Activated CD8-positive, alpha-beta memory T cell treated with anti-CD3 and anti-CD28 coated beads, Interleukin-2, amount 10 ng/mL, durations not matched to agents 7 days and 5 days (primary cell): ENCODE data around the gene PPP2R3B. TPM values are rescaled to one million over a fixed set of nuclear protein-coding genes. Genes with fewer than 3 reads are reported as not detected.
"Not testable (repeated sequence)": the region's sequence is repeated elsewhere in the genome, so short reads cannot be mapped to it uniquely, and the experiment has no call there.

ENCODE experiments used
- ATAC-seq: fragments of 150-1000 bp; cut with Tn5 transposase; one replicate; pipeline ENCODE4 v1.10.0; 2021; ENCODE audit warnings: moderate library complexity
- CTCF ChIA-PET: fragments of 350-600 bp; sonication (Branson Sonifier 250); formaldehyde crosslinking; loops from one replicate; lab custom pipeline; 2021; ENCODE audit warnings: antibody characterized with exemption; lab: Charles Lee
- DNase-seq: peaks from one replicate; pipeline ENCODE4 v3.0.0-alpha.2; 2020
- H3K27ac Mint-ChIP-seq: one replicate; pipeline ENCODE4 v1.8.0; 2021; ENCODE audit warnings: mild to moderate bottlenecking, mixed read lengths
- H3K27me3 Mint-ChIP-seq: one replicate; pipeline ENCODE4 v1.8.0; 2021; ENCODE audit warnings: mixed read lengths
- H3K36me3 Mint-ChIP-seq: one replicate; pipeline ENCODE4 v1.8.0; 2021; ENCODE audit warnings: mild to moderate bottlenecking, mixed read lengths
- H3K4me1 Mint-ChIP-seq: one replicate; pipeline ENCODE4 v1.8.0; 2021; ENCODE audit warnings: mixed read lengths
- H3K4me3 Mint-ChIP-seq: one replicate; pipeline ENCODE4 v1.8.0; 2021; ENCODE audit warnings: mild to moderate bottlenecking, moderate library complexity, mixed read lengths
- H3K9me3 Mint-ChIP-seq: one replicate; pipeline ENCODE4 v1.8.0; 2022; ENCODE audit warnings: low read depth, mixed read lengths
- total RNA-seq, 2 experiments: library from RNA; stranded (reverse); gene quantifications; one replicate each; pipeline ENCODE4 v1.2.3, GENCODE V29; 2021

Gene PPP2R3B
- total RNA-seq, 2 experiments from 2014 or later: 31.7 to 45.8 TPM

DNA sequence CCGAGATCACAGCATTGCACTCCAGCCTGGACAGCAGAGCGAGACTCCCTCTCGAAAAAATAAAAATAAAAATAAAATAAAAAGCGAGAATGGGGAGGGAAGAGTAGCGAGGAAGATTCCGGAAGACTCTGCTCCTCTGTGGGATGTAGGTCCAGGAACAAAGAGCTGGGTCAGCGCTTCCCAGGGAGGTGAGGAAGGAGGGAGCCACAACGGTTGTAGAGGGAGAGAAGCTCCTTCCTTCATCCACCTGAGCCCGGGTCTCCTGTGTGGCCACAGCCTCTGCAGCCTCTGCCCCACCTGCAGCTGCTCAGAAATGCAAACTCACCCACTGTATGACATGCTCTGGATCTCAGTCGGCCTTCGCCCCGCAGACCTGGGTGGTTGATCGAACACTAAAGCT lies 3.8 kb upstream of the PPP2R3B start:
- CTCF ChIA-PET: no interaction called here
- Mint-ChIP-seq H3K4me3 (no peak overlapping the region), H3K27ac (no peak overlapping the region), H3K27me3 (peaks cover 4% of the 10 kb centered on the region), H3K9me3 (no peaks in the 10 kb centered on the region), H3K36me3 (peaks cover 3% of the 10 kb centered on the region), H3K4me1 (peaks cover 8% of the 10 kb centered on the region)
- DNase-seq: no peak
- ATAC-seq: no peak

DNA sequence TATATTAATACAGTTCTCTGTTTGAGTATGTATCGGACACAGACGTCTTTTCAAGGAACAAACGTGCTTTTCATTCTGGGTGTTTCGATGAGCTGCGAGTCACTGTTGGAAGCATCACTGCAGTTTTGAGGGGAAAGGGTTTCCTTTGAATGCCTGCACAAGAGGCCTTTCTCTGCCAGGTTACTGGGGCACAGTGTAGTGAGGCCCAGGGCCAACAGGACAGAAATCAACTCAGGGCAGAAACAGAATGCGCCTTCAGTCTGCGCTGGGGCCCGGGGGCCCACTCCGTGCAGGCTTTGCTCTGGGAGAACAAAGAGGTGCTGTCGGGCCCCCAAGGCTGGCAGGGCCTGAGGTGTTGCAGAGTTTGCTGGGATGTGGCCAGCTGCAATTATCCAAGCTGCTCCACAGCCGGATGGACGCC lies 2.3 kb upstream of the PPP2R3B start:
- H3K36me3 Mint-ChIP-seq: peaks cover 3% of the 10 kb centered on the region
- ATAC-seq: no peak
- no peaks in the 10 kb centered on the region for H3K9me3 Mint-ChIP-seq
- no peak overlapping the region for H3K4me3 Mint-ChIP-seq
- peak overlapping the region; percentile 40 for H3K27ac Mint-ChIP-seq
- H3K4me1 Mint-ChIP-seq: peaks cover 10% of the 10 kb centered on the region
- H3K27me3 Mint-ChIP-seq: peaks cover 4% of the 10 kb centered on the region
- CTCF ChIA-PET: no interaction called here
- no peak for DNase-seq

DNA sequence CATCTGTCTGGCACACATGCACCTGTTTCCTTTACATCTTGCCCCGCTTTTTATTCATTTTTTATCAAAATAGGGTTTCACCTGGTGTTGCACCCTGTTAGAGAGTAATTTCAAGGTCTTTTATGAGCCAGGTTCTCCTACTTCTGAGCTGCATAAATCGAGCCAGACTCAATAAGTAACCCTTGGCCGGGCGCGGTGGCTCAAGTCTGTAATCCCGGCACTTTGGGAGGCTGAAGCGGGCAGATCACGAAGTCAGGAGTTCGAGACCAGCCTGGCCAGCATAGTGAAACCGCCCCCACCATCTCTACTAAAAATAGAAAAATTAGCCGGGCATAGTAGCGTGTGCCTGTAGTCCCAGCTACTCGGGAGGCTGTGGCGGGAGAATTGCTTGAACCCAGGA lies 1.0 kb upstream of the PPP2R3B start:
- peaks cover 10% of the 10 kb centered on the region for H3K4me1 Mint-ChIP-seq
- no peaks in the 10 kb centered on the region for H3K9me3 Mint-ChIP-seq
- H3K27ac Mint-ChIP-seq: peak overlapping the region; percentile 95
- DNase-seq (no peak), ATAC-seq (no peak)
- CTCF ChIA-PET: no interaction called here
- peak overlapping the region; percentile 80 for H3K4me3 Mint-ChIP-seq
- H3K27me3 Mint-ChIP-seq: peaks cover 4% of the 10 kb centered on the region
- peaks cover 3% of the 10 kb centered on the region for H3K36me3 Mint-ChIP-seq

DNA sequence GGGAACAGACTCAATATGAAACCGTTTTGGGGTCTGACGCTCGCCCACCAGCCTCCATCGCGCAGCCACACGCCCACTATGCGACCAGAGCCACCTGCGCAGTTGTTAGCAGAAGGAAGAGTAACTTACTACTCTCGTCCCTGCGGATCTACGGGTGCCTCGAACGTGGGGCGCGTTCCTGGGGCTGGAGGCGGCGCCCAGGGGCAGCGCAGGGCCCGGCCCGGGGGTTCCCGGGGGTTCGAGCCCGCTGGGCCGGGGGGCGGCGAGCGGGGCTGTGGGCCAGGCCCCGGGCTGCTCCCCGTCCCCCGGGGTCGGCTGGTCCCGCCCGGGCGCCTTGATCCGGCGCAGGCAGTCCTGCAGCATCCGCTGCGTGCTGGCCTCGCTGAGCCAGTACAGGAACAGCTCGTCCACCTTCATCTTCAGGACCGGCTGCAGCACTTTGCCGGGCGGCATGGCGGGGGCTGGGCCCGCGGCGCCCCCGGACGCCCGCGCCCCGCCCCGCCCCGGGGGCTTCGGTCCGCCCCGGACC lies 404 bp downstream of the PPP2R3B start:
- DNase-seq: peak; percentile 63
- ATAC-seq: peak; percentile 0
- Mint-ChIP-seq H3K36me3 (peaks cover 3% of the 10 kb centered on the region), H3K27ac (peak overlapping the region; percentile 57), H3K4me3 (peak overlapping the region; percentile 62), H3K9me3 (no peaks in the 10 kb centered on the region), H3K27me3 (peaks cover 4% of the 10 kb centered on the region), H3K4me1 (peaks cover 10% of the 10 kb centered on the region)
- CTCF ChIA-PET: no interaction called here

DNA sequence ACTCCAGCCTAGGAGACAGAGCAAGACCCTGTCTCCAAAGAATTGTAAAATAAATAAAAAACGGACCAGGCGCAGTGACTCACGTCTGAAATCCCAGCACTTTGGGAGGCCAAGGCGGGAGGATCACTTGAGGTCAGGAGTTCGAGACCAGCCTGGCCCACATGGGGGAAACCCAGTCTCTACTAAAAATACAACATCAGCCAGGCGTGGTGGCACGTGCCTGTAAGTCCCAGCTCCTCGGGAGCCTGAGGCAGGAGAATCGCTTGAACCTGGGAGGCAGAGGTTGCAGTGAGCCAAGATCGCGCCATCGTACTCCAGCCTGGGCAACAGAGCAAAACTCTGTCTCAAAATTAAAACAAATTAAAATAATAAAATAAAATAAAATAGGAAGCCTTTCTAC lies 971 bp downstream of the PPP2R3B start:
- ATAC-seq, H3K9me3 Mint-ChIP-seq, DNase-seq, H3K27me3 Mint-ChIP-seq, H3K4me1 Mint-ChIP-seq, H3K36me3 Mint-ChIP-seq, CTCF ChIA-PET: not testable (repeated sequence)
- Mint-ChIP-seq H3K27ac (peak overlapping the region; percentile 57), H3K4me3 (peak overlapping the region; percentile 62)

DNA sequence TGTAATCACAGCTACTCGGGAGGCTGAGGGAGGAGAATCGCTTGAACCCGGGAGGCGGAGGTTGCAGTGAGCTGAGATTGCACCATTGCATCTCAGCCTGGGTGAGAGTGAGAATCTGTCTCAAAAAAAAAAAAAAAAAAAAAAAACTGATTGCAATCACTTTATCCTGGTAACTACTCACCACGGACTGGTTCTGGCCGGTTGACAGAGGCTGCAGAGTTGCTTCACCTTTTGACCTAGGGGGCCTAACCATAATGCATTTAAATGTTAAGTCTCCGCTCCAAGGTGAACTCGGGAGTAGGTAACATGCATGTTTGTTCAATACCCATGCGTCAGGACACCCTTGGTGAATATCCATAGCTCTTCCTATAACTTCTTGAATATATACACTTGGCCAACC lies 1.8 kb downstream of the PPP2R3B start:
- Mint-ChIP-seq H3K4me3 (peak overlapping the region; percentile 10), H3K4me1 (peaks cover 10% of the 10 kb centered on the region), H3K9me3 (no peaks in the 10 kb centered on the region), H3K36me3 (peaks cover 3% of the 10 kb centered on the region), H3K27me3 (peaks cover 4% of the 10 kb centered on the region), H3K27ac (no peak overlapping the region)
- ATAC-seq (no peak), DNase-seq (no peak)
- CTCF ChIA-PET: no interaction called here

DNA sequence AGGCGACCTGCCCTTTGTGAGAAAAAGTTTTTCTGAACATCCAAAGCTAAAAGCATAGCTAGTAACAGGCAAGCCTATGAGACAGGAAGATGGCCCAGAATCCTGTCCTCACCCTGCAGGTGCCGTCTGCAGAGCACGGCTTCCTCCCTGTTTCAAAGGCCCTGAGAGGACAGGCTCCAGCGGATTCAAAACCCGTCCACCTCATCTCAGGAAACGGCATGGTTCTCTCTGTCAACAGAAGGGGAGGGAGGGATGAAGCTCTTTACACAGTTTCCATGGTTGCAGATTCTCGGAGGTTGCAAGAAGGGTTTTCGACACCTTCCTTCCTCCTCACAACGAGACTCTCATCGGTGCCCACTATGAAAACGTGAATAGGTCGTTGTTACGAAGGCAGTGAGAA lies 8.3 kb downstream of the PPP2R3B start:
- no peak for DNase-seq
- Mint-ChIP-seq H3K4me3 (no peak overlapping the region), H3K27me3 (peaks cover 18% of the 10 kb centered on the region), H3K4me1 (peaks cover 13% of the 10 kb centered on the region), H3K9me3 (no peaks in the 10 kb centered on the region), H3K36me3 (no peaks in the 10 kb centered on the region), H3K27ac (no peak overlapping the region)
- peak; percentile 42 for ATAC-seq
- CTCF ChIA-PET: no interaction called here

DNA sequence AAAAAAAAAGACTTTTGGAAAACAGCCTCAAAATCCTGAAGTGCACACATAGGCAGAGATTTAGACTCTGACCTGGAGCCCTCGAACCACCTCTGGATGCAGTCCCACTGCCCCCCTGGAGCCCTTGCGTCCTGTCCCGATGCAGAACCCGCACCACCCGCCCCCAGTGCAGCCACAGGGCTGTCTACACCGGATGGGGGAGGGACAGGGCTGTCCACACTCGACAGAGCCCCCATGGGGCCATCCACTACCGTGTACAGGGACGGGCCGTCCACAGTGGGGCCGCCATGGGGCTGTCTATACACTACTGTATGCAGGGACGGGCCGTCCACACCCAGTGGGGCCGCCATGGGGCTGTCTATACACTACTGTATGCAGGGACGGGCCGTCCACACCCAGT lies 10.5 kb downstream of the PPP2R3B start:
- not testable (repeated sequence) for H3K36me3 Mint-ChIP-seq
- peaks cover 15% of the 10 kb centered on the region for H3K4me1 Mint-ChIP-seq

DNA sequence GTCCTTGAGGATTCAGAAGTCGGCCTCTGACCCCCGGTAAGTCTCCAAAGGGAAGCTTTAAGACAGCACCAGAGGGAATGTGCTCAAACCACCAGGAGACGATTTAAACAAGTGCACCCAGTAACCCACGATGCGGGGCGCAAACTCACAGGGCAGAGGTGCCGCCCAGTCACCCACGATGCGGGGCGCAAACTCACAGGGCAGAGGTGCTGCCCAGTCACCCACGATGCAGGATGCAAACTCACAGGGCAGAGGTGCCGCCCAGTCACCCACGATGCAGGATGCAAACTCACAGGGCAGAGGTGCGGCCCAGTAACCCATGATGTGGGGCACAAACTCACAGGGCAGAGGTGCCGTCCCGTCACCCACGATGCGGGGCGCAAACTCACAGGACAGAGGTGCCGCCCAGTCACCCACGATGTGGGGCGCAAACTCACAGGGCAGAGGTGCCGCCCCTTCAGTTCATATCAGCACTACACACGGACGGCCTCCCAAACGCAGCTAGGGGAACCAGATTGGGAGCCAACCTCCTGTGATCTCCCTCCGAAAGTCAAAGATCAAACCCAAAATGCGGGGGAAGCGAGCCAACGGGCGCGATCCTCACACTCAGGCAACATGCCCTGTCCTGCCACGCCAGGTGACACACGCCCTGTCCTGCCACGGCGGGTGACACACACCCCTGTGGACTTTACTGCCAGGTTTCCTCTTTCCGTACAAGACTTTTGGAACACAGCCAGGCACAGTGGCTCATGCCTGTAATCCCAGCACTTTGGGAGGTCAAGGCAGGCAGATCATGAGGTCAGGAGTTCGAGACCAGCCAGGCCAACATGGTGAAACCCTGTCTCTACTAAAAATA lies 11.3 kb downstream of the PPP2R3B start:
- no peak for ATAC-seq
- Mint-ChIP-seq H3K36me3 (no peaks in the 10 kb centered on the region), H3K27ac (no peak overlapping the region), H3K9me3 (no peaks in the 10 kb centered on the region), H3K4me3 (peak overlapping the region; percentile 33), H3K4me1 (peaks cover 17% of the 10 kb centered on the region), H3K27me3 (peaks cover 45% of the 10 kb centered on the region)
- DNase-seq: no peak
- CTCF ChIA-PET: no interaction called here

More for the DNA sequence above, 10.5 kb downstream of the PPP2R3B start:
- DNase-seq, H3K9me3 Mint-ChIP-seq, H3K4me3 Mint-ChIP-seq, ATAC-seq, CTCF ChIA-PET, H3K27ac Mint-ChIP-seq: not testable (repeated sequence)
- peaks cover 37% of the 10 kb centered on the region for H3K27me3 Mint-ChIP-seq

DNA sequence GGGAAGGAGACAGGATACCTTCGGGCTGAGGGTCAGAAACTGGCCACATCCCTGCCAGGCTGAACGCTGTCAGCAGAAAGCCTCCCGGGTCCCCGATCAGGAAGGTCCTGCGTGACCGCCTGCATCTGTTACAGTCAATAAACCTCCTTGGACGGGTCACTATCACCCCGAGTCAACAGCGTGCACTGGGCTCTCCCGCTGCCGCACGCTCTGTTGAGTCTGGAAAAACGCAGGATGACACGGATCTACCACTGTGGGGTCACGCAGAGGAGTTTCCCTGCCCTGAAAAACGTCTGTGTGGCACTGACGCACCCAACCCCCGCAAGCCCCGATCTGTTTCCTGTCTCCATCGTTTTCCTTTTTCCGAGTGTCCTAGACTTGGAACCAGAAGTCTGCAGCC lies 12.1 kb downstream of the PPP2R3B start:
- no peak overlapping the region for H3K27ac Mint-ChIP-seq
- CTCF ChIA-PET: no interaction called here
- DNase-seq (no peak), ATAC-seq (no peak)
- H3K9me3 Mint-ChIP-seq: no peaks in the 10 kb centered on the region
- no peaks in the 10 kb centered on the region for H3K36me3 Mint-ChIP-seq
- H3K27me3 Mint-ChIP-seq: peaks cover 45% of the 10 kb centered on the region
- H3K4me3 Mint-ChIP-seq: peak overlapping the region; percentile 33
- peaks cover 17% of the 10 kb centered on the region for H3K4me1 Mint-ChIP-seq

DNA sequence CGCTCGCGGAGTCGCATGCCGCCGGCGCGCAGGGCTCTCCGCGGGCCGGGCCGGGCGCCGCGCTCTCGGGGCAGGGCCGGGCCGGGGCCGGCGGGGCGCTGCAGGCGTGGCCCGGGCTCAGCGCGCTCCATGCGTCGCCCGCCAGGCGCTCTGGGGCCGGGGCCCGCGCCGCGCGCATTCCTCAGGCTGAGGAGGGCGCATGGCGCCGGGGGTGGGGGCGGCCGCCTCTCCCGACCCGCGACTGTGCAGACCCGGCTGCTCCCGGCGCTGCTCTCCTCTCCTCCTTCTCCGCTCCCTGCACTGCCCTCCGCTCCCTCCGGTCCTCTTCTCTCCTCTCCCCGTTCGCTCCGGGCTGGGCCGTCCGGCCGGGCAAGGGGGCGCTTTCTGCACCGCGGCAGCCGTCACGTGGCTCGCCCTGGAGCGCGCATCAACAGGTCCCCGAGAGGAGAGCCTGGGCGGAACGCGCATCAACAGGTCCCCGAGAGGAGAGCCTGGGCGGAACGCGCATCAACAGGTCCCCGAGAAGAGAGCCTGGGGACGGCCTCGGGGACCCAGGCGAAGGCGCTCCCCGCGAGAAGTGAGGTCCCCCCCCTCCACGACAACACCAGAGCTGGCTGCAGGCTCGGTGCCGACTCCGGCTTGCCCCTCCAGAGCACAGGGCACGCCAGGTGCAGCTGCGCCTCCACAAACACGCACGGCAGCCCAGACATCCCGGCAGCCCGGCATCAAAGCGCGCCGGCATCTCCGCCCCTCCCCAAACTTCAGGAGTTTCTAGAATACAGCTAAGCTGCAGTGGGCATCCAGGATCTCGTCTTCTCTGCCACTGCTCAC lies 12.9 kb downstream of the PPP2R3B start:
- Mint-ChIP-seq H3K27ac (no peak overlapping the region), H3K4me1 (peaks cover 17% of the 10 kb centered on the region), H3K9me3 (no peaks in the 10 kb centered on the region), H3K27me3 (peaks cover 45% of the 10 kb centered on the region), H3K4me3 (peak overlapping the region; percentile 52), H3K36me3 (no peaks in the 10 kb centered on the region)
- CTCF ChIA-PET: no interaction called here
- peak; percentile 63 for ATAC-seq
- DNase-seq: no peak

DNA sequence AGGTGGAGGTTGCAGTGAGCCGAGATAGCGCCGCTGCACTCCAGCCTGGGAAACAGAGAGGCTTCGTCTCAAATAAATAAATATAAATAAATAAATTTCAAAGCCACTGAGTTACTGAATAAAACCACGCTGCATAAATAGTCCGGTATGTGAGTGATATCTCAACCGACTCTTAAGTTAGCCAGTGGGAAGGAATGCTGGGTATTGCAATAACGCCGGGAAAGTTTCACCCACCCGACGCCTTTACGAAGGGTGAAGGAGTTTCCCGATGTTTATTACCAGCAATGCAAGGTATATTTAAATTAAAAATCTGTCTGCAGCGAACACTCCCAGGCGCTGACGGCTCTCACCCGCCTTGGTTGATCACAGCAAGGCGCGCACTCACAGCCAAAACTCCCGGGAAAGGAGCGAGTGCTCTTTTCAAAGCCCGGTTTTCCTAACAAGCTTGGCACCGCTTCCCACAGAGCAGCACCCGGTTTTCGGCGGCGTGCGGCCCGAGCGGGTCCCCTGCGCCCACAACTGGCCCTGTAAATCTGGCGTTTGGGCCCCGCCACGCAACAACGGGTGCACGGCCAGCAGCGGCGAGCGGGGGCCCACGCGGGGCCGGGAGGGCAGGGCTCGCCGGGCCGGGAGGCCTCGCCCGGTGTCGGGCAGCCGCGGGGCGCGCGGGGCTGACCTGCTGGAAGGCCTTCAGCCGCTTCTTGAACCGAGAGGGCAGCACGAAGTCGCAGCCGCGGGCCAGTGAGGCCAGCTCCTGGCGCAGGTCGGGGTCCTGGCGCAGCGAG lies 13.7 kb downstream of the PPP2R3B start:
- no peaks in the 10 kb centered on the region for H3K36me3 Mint-ChIP-seq
- peaks cover 15% of the 10 kb centered on the region for H3K4me1 Mint-ChIP-seq
- no peak overlapping the region for H3K4me3 Mint-ChIP-seq
- no peak for ATAC-seq
- CTCF ChIA-PET: no interaction called here
- H3K27ac Mint-ChIP-seq: no peak overlapping the region
- H3K27me3 Mint-ChIP-seq: peaks cover 45% of the 10 kb centered on the region
- DNase-seq: no peak
- no peaks in the 10 kb centered on the region for H3K9me3 Mint-ChIP-seq

DNA sequence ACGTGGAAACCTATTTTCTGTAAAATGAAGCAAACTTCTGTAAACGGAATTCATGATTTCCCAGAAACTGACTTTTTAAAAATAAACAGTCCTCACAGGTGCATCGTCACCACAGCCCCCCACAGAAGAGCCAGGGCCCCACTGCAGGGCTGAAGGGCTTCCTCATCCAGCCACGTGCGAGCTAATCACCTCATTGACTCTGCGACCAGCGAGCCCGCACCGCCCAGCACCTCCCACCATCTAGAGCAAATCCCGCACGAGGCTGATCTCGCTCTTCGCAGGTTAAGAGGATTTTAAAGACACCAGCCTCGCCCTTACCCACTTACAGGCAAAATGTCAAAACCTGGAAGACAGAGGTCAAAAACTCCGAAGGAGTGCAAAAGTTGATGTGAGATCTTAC lies 14.8 kb downstream of the PPP2R3B start:
- peaks cover 15% of the 10 kb centered on the region for H3K4me1 Mint-ChIP-seq
- peaks cover 45% of the 10 kb centered on the region for H3K27me3 Mint-ChIP-seq
- CTCF ChIA-PET: no interaction called here
- H3K4me3 Mint-ChIP-seq: no peak overlapping the region
- no peak overlapping the region for H3K27ac Mint-ChIP-seq
- no peaks in the 10 kb centered on the region for H3K9me3 Mint-ChIP-seq
- no peak for DNase-seq
- ATAC-seq: no peak
- no peaks in the 10 kb centered on the region for H3K36me3 Mint-ChIP-seq
